Hepatocyte (in vitro differentiated cells): ENCODE measurements around the gene ATP6V1G2. TPM values are rescaled to one million over a fixed set of nuclear protein-coding genes. Genes with fewer than 3 reads are reported as not detected.

Source experiments
- DNase-seq: peaks from one replicate; pipeline ENCODE4 v3.0.0-alpha.2; 2016; ENCODE audit warnings: low spot score
- H2AFZ ChIP-seq: fragments of 200-600 bp; sonication (generic); 2 replicates; pipeline ENCODE4 v1.6.0; 2016; ENCODE audit warnings: antibody characterized with exemption, mild to moderate bottlenecking
- H3K27ac ChIP-seq: fragments of 200-600 bp; sonication (generic); 2 replicates; pipeline ENCODE4 v1.5.1; 2016; ENCODE audit warnings: mild to moderate bottlenecking
- H3K27me3 ChIP-seq: fragments of 200-600 bp; sonication (generic); 2 replicates; pipeline ENCODE4 v1.6.1; 2016
- H3K36me3 ChIP-seq: fragments of 200-600 bp; sonication (generic); replicated peaks from 2 replicates; pipeline ENCODE4 v1.5.1; 2016; ENCODE audit warnings: low read depth; ENCODE audit not compliant: insufficient read depth
- H3K4me1 ChIP-seq: fragments of 200-600 bp; sonication (generic); 2 replicates; pipeline ENCODE4 v1.5.1; 2016; ENCODE audit warnings: mild to moderate bottlenecking, moderate library complexity; ENCODE audit not compliant: insufficient read depth
- H3K4me2 ChIP-seq: fragments of 200-600 bp; sonication (generic); 2 replicates; pipeline ENCODE4 v1.6.0; 2016
- H3K4me3 ChIP-seq: fragments of 200-600 bp; sonication (generic); 2 replicates; pipeline ENCODE4 v1.5.1; 2016; ENCODE audit warnings: mild to moderate bottlenecking
- H3K79me2 ChIP-seq: fragments of 200-600 bp; sonication (generic); 2 replicates; pipeline ENCODE4 v1.6.0; 2017; ENCODE audit warnings: mild to moderate bottlenecking
- H3K9me2 ChIP-seq: fragments of 200-600 bp; sonication (generic); replicated peaks from 2 replicates; pipeline ENCODE4 v1.6.0; 2017; ENCODE audit warnings: mild to moderate bottlenecking; ENCODE audit not compliant: insufficient read depth
- H3K9me3 ChIP-seq: fragments of 200-600 bp; sonication (generic); 2 replicates; pipeline ENCODE4 v1.5.1; 2016; ENCODE audit warnings: low read depth, mild to moderate bottlenecking
- H4K20me1 ChIP-seq: fragments of 200-600 bp; sonication (generic); 2 replicates; pipeline ENCODE4 v1.6.0; 2016; ENCODE audit warnings: mild to moderate bottlenecking; ENCODE audit not compliant: insufficient read depth, poor library complexity, severe bottlenecking
- EZH2 ChIP-seq: fragments of 200-600 bp; sonication (generic); IDR thresholded peaks from 2 replicates; pipeline ENCODE4 v1.6.1; 2016; ENCODE audit warnings: antibody characterized with exemption, mild to moderate bottlenecking, borderline replicate concordance
- EZH2phosphoT487 ChIP-seq: fragments of 200-600 bp; sonication (generic); IDR thresholded peaks from one replicate; pipeline ENCODE4 v1.6.1; 2018; ENCODE audit warnings: antibody characterized with exemption, mild to moderate bottlenecking, low read depth, moderate library complexity; ENCODE audit not compliant: unreplicated experiment, severe bottlenecking
- WGBS: methylation state at CpG from one replicate; pipeline ENCODE4 v1.1.6; 2016; ENCODE audit warnings: low lambda C conversion rate; ENCODE audit errors: missing lambda C conversion rate; 5-methylcytosine and 5-hydroxymethylcytosine counted together
- polyA plus RNA-seq: library from polyadenylated mRNA; unstranded; fragments of >200 nt; fragmentation: Nextera tagmentation; extraction: Ambion mirVana; gene quantifications from 2 replicates; pipeline ENCODE4 v1.2.1, GENCODE V29; 2016
- total RNA-seq: library from RNA; depleted of rRNA; stranded (reverse); fragments of >200 nt; gene quantifications from 2 replicates; pipeline ENCODE4 v1.2.3, GENCODE V29; 2014
- TF ChIP-seq, protein P1 (sequence below): fragments of 200-600 bp; sonication (generic); IDR thresholded peaks from 2 replicates; pipeline ENCODE4 v1.5.1; 2016; ENCODE audit warnings: antibody characterized with exemption, mild to moderate bottlenecking; ENCODE audit not compliant: poor library complexity

The ATP6V1G2 gene
- total and polyA plus RNA-seq, 2 experiments from 2014 or later, result 0.63 to 0.73 TPM

DNA sequence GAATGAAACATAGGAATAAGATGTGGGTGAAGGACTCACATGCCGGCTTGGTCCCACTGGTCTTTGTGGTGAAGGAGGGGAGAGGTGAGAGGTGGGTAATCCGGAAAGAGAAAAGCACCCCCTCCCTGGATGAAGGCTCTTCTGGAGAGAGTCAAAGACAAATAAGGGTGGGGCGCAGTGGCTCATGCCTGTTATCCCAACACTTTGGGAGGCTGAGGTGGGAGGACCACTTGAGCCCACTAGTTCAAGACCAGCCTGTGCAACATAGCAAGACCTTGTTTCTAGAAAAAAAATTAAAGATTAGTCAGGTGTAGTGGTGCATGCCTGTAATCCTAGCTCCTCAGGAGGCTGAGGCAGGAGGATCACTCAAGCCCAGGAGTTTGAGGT lies 32.7 kb upstream of the ATP6V1G2 start:
- Histone ChIP-seq H3K9me3 (no peaks in the 10 kb centered on the region), H4K20me1 (no peaks in the 10 kb centered on the region), H3K27me3 (no peaks in the 10 kb centered on the region), H3K36me3 (no peaks in the 10 kb centered on the region), H3K79me2 (no peaks in the 10 kb centered on the region), H3K4me2 (no peak overlapping the region), H3K4me3 (no peak overlapping the region), H3K9me2 (no peaks in the 10 kb centered on the region), H3K27ac (no peak overlapping the region), H3K4me1 (peaks cover 2% of the 10 kb centered on the region), H2AFZ (no peak overlapping the region)
- TF ChIP-seq, protein P1, sequence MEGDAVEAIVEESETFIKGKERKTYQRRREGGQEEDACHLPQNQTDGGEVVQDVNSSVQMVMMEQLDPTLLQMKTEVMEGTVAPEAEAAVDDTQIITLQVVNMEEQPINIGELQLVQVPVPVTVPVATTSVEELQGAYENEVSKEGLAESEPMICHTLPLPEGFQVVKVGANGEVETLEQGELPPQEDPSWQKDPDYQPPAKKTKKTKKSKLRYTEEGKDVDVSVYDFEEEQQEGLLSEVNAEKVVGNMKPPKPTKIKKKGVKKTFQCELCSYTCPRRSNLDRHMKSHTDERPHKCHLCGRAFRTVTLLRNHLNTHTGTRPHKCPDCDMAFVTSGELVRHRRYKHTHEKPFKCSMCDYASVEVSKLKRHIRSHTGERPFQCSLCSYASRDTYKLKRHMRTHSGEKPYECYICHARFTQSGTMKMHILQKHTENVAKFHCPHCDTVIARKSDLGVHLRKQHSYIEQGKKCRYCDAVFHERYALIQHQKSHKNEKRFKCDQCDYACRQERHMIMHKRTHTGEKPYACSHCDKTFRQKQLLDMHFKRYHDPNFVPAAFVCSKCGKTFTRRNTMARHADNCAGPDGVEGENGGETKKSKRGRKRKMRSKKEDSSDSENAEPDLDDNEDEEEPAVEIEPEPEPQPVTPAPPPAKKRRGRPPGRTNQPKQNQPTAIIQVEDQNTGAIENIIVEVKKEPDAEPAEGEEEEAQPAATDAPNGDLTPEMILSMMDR, result no peak
- TF ChIP-seq EZH2phosphoT487 (no peak), EZH2 (no peak)
- no peak for DNase-seq
- 98% methylated on average over 3 of the region's 3 CpGs for WGBS

DNA sequence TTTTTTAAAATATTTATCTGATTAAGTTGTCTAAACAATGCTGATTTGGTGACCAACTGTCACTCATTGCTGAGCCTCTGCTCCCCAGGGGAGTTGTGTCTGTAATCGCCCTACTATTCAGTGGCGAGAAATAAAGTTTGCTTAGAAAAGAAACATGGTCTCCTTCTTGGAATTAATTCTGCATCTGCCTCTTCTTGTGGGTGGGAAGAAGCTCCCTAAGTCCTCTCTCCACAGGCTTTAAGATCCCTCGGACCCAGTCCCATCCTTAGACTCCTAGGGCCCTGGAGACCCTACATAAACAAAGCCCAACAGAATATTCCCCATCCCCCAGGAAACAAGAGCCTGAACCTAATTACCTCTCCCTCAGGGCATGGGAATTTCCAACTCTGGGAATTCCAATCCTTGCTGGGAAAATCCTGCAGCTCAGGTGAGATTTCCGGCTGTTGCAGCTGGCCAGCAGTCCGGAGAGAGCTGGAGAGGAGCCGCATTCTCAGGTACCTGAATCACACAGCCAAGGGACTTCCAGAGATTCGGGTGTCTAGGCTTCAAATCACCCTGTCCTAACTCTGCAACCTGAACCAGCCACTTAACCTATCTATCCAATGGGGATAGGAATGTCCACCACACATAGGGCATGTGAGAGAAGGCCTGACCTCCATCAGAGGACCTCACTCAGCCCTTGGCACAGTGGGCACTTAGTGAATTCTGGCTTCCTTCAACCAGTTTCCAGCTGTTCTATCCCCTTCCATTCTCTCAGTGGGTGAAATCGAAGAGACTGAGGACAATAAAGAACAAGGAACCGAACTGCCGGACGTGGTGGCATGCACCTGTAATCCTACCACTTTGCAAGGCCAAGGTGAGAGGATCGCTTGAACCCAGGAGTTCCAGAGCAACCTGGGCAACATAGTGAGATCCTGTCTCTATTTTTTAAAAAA lies 32.0 kb upstream of the ATP6V1G2 start:
- Histone ChIP-seq H3K4me3 (no peak overlapping the region), H2AFZ (no peak overlapping the region), H3K27ac (no peak overlapping the region), H3K4me1 (peaks cover 2% of the 10 kb centered on the region), H3K36me3 (no peaks in the 10 kb centered on the region), H3K4me2 (no peak overlapping the region), H3K27me3 (no peaks in the 10 kb centered on the region), H3K9me3 (no peaks in the 10 kb centered on the region), H3K9me2 (no peaks in the 10 kb centered on the region), H3K79me2 (no peaks in the 10 kb centered on the region), H4K20me1 (no peaks in the 10 kb centered on the region)
- no peak for DNase-seq
- no peak for TF ChIP-seq EZH2
- no peak for TF ChIP-seq EZH2phosphoT487
- TF ChIP-seq, protein P1, result no peak
- 72% methylated on average over 12 of the region's 12 CpGs for WGBS

DNA sequence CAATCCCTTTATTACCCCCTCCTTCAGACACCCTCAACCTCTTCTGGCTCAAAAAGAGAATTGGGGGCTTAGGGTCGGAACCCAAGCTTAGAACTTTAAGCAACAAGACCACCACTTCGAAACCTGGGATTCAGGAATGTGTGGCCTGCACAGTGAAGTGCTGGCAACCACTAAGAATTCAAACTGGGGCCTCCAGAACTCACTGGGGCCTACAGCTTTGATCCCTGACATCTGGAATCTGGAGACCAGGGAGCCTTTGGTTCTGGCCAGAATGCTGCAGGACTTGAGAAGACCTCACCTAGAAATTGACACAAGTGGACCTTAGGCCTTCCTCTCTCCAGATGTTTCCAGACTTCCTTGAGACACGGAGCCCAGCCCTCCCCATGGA lies 31.2 kb upstream of the ATP6V1G2 start:
- Histone ChIP-seq H3K79me2 (no peaks in the 10 kb centered on the region), H3K9me2 (no peaks in the 10 kb centered on the region), H3K36me3 (no peaks in the 10 kb centered on the region), H3K27ac (no peak overlapping the region), H3K4me2 (no peak overlapping the region), H3K27me3 (no peaks in the 10 kb centered on the region), H3K4me3 (no peak overlapping the region), H3K4me1 (peaks cover 2% of the 10 kb centered on the region), H2AFZ (no peak overlapping the region), H4K20me1 (no peaks in the 10 kb centered on the region), H3K9me3 (no peaks in the 10 kb centered on the region)
- TF ChIP-seq, protein P1, result no peak
- TF ChIP-seq EZH2phosphoT487 (no peak), EZH2 (no peak)
- 89% methylated on average over 3 of the region's 3 CpGs for WGBS
- no peak for DNase-seq
